Trophoblast cell (in vitro differentiated cells and primary cell): Measurements from ENCODE around the gene NCR3LG1.

ENCODE experiments used
- DNase-seq, 2 donors: peaks; one replicate each; pipeline ENCODE4 v3.0.0-alpha.2; 2016
- H2AFZ ChIP-seq: 2 replicates; pipeline ENCODE4 v1.6.1; 2013; ENCODE audit warnings: low read length, moderate library complexity, mild to moderate bottlenecking; ENCODE audit not compliant: insufficient read depth, poor library complexity
- H2AK5ac ChIP-seq: 2 replicates; pipeline ENCODE4 v1.6.1; 2013; ENCODE audit warnings: mild to moderate bottlenecking, low read length
- H2BK120ac ChIP-seq: 2 replicates; pipeline ENCODE4 v1.6.1; 2013; ENCODE audit warnings: low read length, mild to moderate bottlenecking, moderate library complexity; ENCODE audit not compliant: insufficient read depth, poor library complexity
- H2BK12ac ChIP-seq: 2 replicates; pipeline ENCODE4 v1.6.1; 2013; ENCODE audit warnings: mild to moderate bottlenecking, low read length, moderate library complexity
- H2BK5ac ChIP-seq: 2 replicates; pipeline ENCODE4 v1.6.1; 2013; ENCODE audit warnings: low read length, low read depth, moderate library complexity, mild to moderate bottlenecking; ENCODE audit not compliant: poor library complexity
- H3K14ac ChIP-seq: 2 replicates; pipeline ENCODE4 v1.6.1; 2013; ENCODE audit warnings: mild to moderate bottlenecking, low read length
- H3K18ac ChIP-seq: 2 replicates; pipeline ENCODE4 v1.6.1; 2013; ENCODE audit warnings: mild to moderate bottlenecking, low read length
- H3K23ac ChIP-seq: 2 replicates; pipeline ENCODE4 v1.6.1; 2013; ENCODE audit warnings: low read length
- H3K27ac ChIP-seq: 2 replicates; pipeline ENCODE4 v1.5.1; 2013; ENCODE audit warnings: low read depth, mild to moderate bottlenecking, inconsistent platforms, low read length, moderate library complexity
- H3K27me3 ChIP-seq: 2 replicates; pipeline ENCODE4 v1.6.1; 2013; ENCODE audit warnings: inconsistent platforms, mild to moderate bottlenecking, low read length, moderate library complexity; ENCODE audit not compliant: insufficient read depth
- H3K36me3 ChIP-seq, 2 experiments: 1 replicate in 1 of 2; 2 replicates in 1 of 2; pipeline ENCODE4 v1.6.1; 2013; ENCODE audit warnings: low read length in 2 of 2, mild to moderate bottlenecking in 2 of 2, moderate library complexity in 1 of 2; ENCODE audit not compliant: insufficient read depth in 2 of 2, control insufficient read depth in 1 of 2
- H3K4ac ChIP-seq: 2 replicates; pipeline ENCODE4 v1.6.1; 2013; ENCODE audit warnings: low read depth, mild to moderate bottlenecking, low read length, moderate library complexity
- H3K4me1 ChIP-seq, 2 experiments: 1 replicate in 1 of 2; 2 replicates in 1 of 2; pipeline ENCODE4 v1.6.1; 2013; ENCODE audit warnings: low read length in 2 of 2, mild to moderate bottlenecking in 2 of 2, moderate library complexity in 1 of 2; ENCODE audit not compliant: insufficient read depth in 2 of 2, control insufficient read depth in 1 of 2
- H3K4me2 ChIP-seq: 2 replicates; pipeline ENCODE4 v1.6.1; 2013; ENCODE audit warnings: inconsistent platforms, mild to moderate bottlenecking, low read length, moderate library complexity
- H3K4me3 ChIP-seq: 2 replicates; pipeline ENCODE4 v1.5.1; 2013; ENCODE audit warnings: mild to moderate bottlenecking, low read depth, low read length, inconsistent platforms
- H3K79me1 ChIP-seq: one replicate; pipeline ENCODE4 v1.6.1; 2013; ENCODE audit warnings: low read length
- H3K79me2 ChIP-seq: 2 replicates; pipeline ENCODE4 v1.6.1; 2013; ENCODE audit warnings: low read length, mild to moderate bottlenecking; ENCODE audit not compliant: control insufficient read depth, insufficient read depth, poor library complexity
- H3K9ac ChIP-seq: 2 replicates; pipeline ENCODE4 v1.6.1; 2013; ENCODE audit warnings: mild to moderate bottlenecking, low read length
- H3K9me3 ChIP-seq: 2 replicates; pipeline ENCODE4 v1.6.1; 2013; ENCODE audit warnings: low read depth, mild to moderate bottlenecking, control low read depth, inconsistent platforms, low read length; ENCODE audit not compliant: insufficient read depth
- H4K12ac ChIP-seq: 2 replicates; pipeline ENCODE4 v1.6.1; 2013; ENCODE audit warnings: low read depth, mild to moderate bottlenecking, low read length, moderate library complexity
- H4K8ac ChIP-seq: 2 replicates; pipeline ENCODE4 v1.6.1; 2013; ENCODE audit warnings: low read depth, mild to moderate bottlenecking, low read length, moderate library complexity
- H4K91ac ChIP-seq: one replicate; pipeline ENCODE4 v1.6.1; 2013; ENCODE audit warnings: low read depth, mild to moderate bottlenecking, low read length, moderate library complexity
- WGBS: extraction: QIAGEN DNeasy Blood & Tissue Kit; methylation state at CpG from one replicate; pipeline ENCODE4 v1.1.7; 2013; ENCODE audit warnings: missing lambda C conversion rate; ENCODE audit not compliant: insufficient read length, insufficient coverage; ENCODE audit errors: extremely low coverage; 5-methylcytosine and 5-hydroxymethylcytosine counted together

NCR3LG1 gene

GRCh38 chr11:17352950-17353820 lies 1.6 kb downstream of the NCR3LG1 start:
- Histone ChIP-seq H3K9me3 (no peaks in the 10 kb centered on the region), H2AFZ (peak overlapping the region; percentile 91), H3K27ac (no peak overlapping the region), H3K79me1 (peaks cover 5% of the 10 kb centered on the region), H3K36me3 (no peaks in the 10 kb centered on the region), H3K4ac (no peak overlapping the region), H2BK5ac (no peak overlapping the region), H3K4me3 (peak overlapping the region; percentile 63), H3K4me2 (peak overlapping the region; percentile 68), H3K4me1 (peaks cover 5 to 9% of the 10 kb centered on the region in 2 experiments), H4K8ac (peak overlapping the region; percentile 74), H3K23ac (no peak overlapping the region), H4K91ac (peak overlapping the region; percentile 61), H3K18ac (no peak overlapping the region), H2BK12ac (peak overlapping the region; percentile 43), H3K27me3 (peaks cover 25% of the 10 kb centered on the region), H2AK5ac (no peak overlapping the region), H3K9ac (no peak overlapping the region), H3K14ac (peak overlapping the region; percentile 73), H3K79me2 (peaks cover 2% of the 10 kb centered on the region), H2BK120ac (peak overlapping the region; percentile 39), H4K12ac (no peak overlapping the region)
- no CpG with 5 or more reads among the region's 69 CpGs for WGBS
- peak; percentile 61 to 77 for DNase-seq

DNA sequence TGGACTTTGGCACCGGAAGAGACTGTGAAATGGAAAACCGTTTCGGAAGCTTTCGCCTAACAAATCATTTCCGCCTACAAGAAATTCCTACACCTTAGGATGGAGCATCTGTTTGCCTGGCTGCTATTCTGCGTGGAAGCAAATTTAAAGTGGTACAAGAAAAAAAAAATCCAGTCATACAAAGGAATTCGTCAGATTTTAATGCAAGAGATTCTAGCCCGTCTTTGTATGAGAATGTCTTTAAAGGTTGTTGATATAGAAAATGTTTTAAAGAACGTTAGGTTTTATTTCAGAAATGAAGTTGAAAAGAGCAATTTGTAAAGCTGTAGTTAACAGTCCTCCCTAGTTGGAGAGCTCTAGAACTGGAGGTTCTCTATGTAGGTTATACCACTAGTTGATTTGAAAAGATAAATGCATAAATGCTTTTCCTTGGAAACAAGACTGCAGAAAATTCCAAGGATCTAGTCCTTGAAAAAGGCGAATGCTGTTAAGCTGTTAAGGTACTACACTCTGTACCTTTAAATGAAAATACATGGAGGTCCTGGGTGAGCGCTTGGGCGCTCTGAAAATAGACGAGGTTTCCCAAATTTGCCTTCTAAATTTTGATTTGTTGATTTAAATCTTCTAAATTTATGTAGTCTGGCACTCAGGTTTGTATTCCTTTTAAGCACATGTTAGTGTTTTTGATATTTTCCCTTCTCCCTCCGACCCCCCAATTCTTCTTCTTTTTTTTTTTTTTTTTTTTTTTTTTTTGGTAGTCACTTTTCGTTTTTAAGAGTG lies 2.4 kb downstream of the NCR3LG1 start:
- H3K14ac ChIP-seq = no peak overlapping the region
- WGBS = no CpG with 5 or more reads among the region's 15 CpGs
- H2AFZ ChIP-seq = peak overlapping the region; percentile 91
- peaks cover 25% of the 10 kb centered on the region for H3K27me3 ChIP-seq
- no peak overlapping the region for H2BK5ac ChIP-seq
- peak overlapping the region; percentile 61 for H4K91ac ChIP-seq
- no peak overlapping the region for H3K27ac ChIP-seq
- no peaks in the 10 kb centered on the region for H3K9me3 ChIP-seq
- no peak overlapping the region for H3K18ac ChIP-seq
- H2BK120ac ChIP-seq = peak overlapping the region; percentile 39
- H2AK5ac ChIP-seq = no peak overlapping the region
- no peak overlapping the region for H3K4me3 ChIP-seq
- peaks cover 5 to 9% of the 10 kb centered on the region in 2 experiments for H3K4me1 ChIP-seq
- H4K12ac ChIP-seq = no peak overlapping the region
- no peak for DNase-seq
- no peak overlapping the region for H3K23ac ChIP-seq
- H3K4ac ChIP-seq = no peak overlapping the region
- no peaks in the 10 kb centered on the region for H3K36me3 ChIP-seq
- peak overlapping the region; percentile 68 for H3K4me2 ChIP-seq
- H3K9ac ChIP-seq = no peak overlapping the region
- peaks cover 5% of the 10 kb centered on the region for H3K79me1 ChIP-seq
- peaks cover 2% of the 10 kb centered on the region for H3K79me2 ChIP-seq
- H4K8ac ChIP-seq = peak overlapping the region; percentile 74
- H2BK12ac ChIP-seq = peak overlapping the region; percentile 43

DNA sequence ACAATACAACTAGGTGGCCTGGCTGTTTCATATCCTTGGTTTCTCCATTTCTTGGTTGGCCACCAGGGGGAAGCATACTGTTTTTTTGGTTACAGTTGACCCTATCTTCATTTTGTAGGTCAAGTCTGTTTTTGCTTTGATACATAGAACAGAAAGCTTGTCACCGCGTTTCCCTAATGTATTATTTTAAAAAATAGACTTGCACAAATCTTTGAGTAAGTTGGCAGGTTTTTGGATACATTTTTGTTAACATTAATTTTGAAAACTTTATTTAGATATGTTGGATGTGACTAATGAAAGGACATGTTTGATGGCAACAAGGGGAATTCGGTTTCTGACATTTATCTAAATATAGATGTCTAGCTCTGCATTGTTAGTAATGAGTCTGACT lies 3.0 kb downstream of the NCR3LG1 start:
- Histone ChIP-seq H3K4me1 (peaks cover 5 to 9% of the 10 kb centered on the region in 2 experiments), H2BK12ac (no peak overlapping the region), H2AK5ac (no peak overlapping the region), H3K23ac (no peak overlapping the region), H3K14ac (no peak overlapping the region), H2BK120ac (no peak overlapping the region), H3K27me3 (peaks cover 25% of the 10 kb centered on the region), H3K4ac (no peak overlapping the region), H3K4me2 (no peak overlapping the region), H3K9ac (no peak overlapping the region), H3K79me2 (peaks cover 2% of the 10 kb centered on the region), H4K91ac (no peak overlapping the region), H3K18ac (no peak overlapping the region), H3K27ac (no peak overlapping the region), H2AFZ (no peak overlapping the region), H2BK5ac (no peak overlapping the region), H3K36me3 (no peaks in the 10 kb centered on the region), H4K8ac (no peak overlapping the region), H3K79me1 (peaks cover 5% of the 10 kb centered on the region), H4K12ac (no peak overlapping the region), H3K4me3 (no peak overlapping the region), H3K9me3 (no peaks in the 10 kb centered on the region)
- no CpG with 5 or more reads among the region's 3 CpGs for WGBS
- DNase-seq = peak; percentile 64 to 84

GRCh38 chr11:17366495-17366894 lies 14.9 kb downstream of the NCR3LG1 start:
- WGBS = no CpG with 5 or more reads among the region's 1 CpG
- H3K4me3 ChIP-seq = no peak overlapping the region

More at GRCh38 chr11:17366495-17366894, 14.9 kb downstream of the NCR3LG1 start:
- Histone ChIP-seq H2BK5ac (no peak overlapping the region), H4K91ac (no peak overlapping the region), H3K4me2 (no peak overlapping the region), H2AFZ (no peak overlapping the region), H3K23ac (no peak overlapping the region), H3K14ac (no peak overlapping the region), H4K8ac (no peak overlapping the region), H4K12ac (no peak overlapping the region), H3K36me3 (no peaks in the 10 kb centered on the region), H3K27ac (no peak overlapping the region), H3K79me2 (no peaks in the 10 kb centered on the region), H3K27me3 (no peaks in the 10 kb centered on the region), H3K18ac (no peak overlapping the region), H3K9me3 (peaks cover 16% of the 10 kb centered on the region), H2BK12ac (no peak overlapping the region), H3K4ac (no peak overlapping the region), H3K4me1 (no peaks in the 10 kb centered on the region), H2BK120ac (no peak overlapping the region), H3K9ac (no peak overlapping the region), H3K79me1 (no peaks in the 10 kb centered on the region), H2AK5ac (no peak overlapping the region)
- no peak for DNase-seq
